ENCODE measurements around the gene MT1X. TPM values are rescaled to one million over a fixed set of nuclear protein-coding genes. Genes with fewer than 3 reads are reported as not detected.

The MT1X gene
- total and polyA plus RNA-seq, 2 of the 13 experiments (the other 11 are each of a cell fraction or from before 2014, with no cell fraction given): 19.7 to 288 TPM

GRCh38 chr16:56639045-56639444 lies 43.2 kb upstream of the MT1X start:
- Histone ChIP-seq H3K27me3 (ENCODE audit: control insufficient read depth in 1 of 2, insufficient read depth in 2 of 2, low read length in 2 of 2) (peaks cover 7 to 66% of the 10 kb centered on the region in 2 experiments; a peak in 4 of 5 replicates), H3K4me3 (replicated peaks in 1 of 3; ENCODE audit: insufficient read depth in 1 of 3, low read depth in 2 of 3, low read length in 3 of 3) (peak overlapping the region in 1 of 3 experiments; percentile 44; a peak in 1 of 6 replicates), H2AFZ (ENCODE audit: low read length) (no peak overlapping the region), H3K4me2 (ENCODE audit: low read depth, low read length) (peak overlapping the region; percentile 66; the same call in 1 of the 2 replicates), H3K4me1 (ENCODE audit: insufficient read depth, low read length) (peaks cover 44% of the 10 kb centered on the region), H4K20me1 (ENCODE audit: insufficient read depth, low read length) (no peaks in the 10 kb centered on the region), H3K36me3 (replicated peaks in 1 of 2; ENCODE audit: control insufficient read depth in 1 of 2, insufficient read depth in 2 of 2, low read length in 2 of 2) (no peaks in the 10 kb centered on the region), H3K27ac (ENCODE audit: extremely low read length, insufficient read depth, low read length) (no peak overlapping the region), H3K9me3 (ENCODE audit: low read length) (no peaks in the 10 kb centered on the region), H3K79me2 (ENCODE audit: insufficient read depth, low read length) (no peaks in the 10 kb centered on the region), H3K9ac (ENCODE audit: insufficient read depth, low read depth, low read length) (no peak overlapping the region)
- no peak for TF ChIP-seq DRAP1 (CRISPR knock-in tag; IDR thresholded peaks at IDR 0.05)
- TF ChIP-seq ZNF558 (CRISPR knock-in tag; IDR thresholded peaks at IDR 0.05; ENCODE audit: borderline replicate concordance): no peak
- no peak for TF ChIP-seq ZNF644 (CRISPR knock-in tag; IDR thresholded peaks at IDR 0.05; ENCODE audit: low read depth)
- TF ChIP-seq POLR2A (IDR thresholded peaks at IDR 0.05; ENCODE audit: insufficient read depth in 1 of 2, low read depth in 2 of 2, low read length in 2 of 2): no peak
- TF ChIP-seq CREM (IDR thresholded peaks at IDR 0.05): no peak
- no peak for TF ChIP-seq CREM (CRISPR knock-in tag; IDR thresholded peaks at IDR 0.05)
- TF ChIP-seq GFI1 (CRISPR knock-in tag; IDR thresholded peaks at IDR 0.05; ENCODE audit: borderline replicate concordance): no peak
- TF ChIP-seq ATF7-NPFF (CRISPR knock-in tag; IDR thresholded peaks at IDR 0.05; ENCODE audit: low read depth): no peak
- TF ChIP-seq ZFP36 (IDR thresholded peaks at IDR 0.05; ENCODE audit: borderline replicate concordance, low read depth, low read length, partially characterized antibody): no peak
- no peak for TF ChIP-seq IRF9 (CRISPR knock-in tag; IDR thresholded peaks at IDR 0.05; ENCODE audit: borderline replicate concordance)
- TF ChIP-seq HOXD1 (CRISPR knock-in tag; IDR thresholded peaks at IDR 0.05): no peak
- TF ChIP-seq POGZ (CRISPR knock-in tag; IDR thresholded peaks at IDR 0.05): no peak
- no peak for TF ChIP-seq SMYD3 (CRISPR knock-in tag; IDR thresholded peaks at IDR 0.05)
- TF ChIP-seq IRX3 (CRISPR knock-in tag; IDR thresholded peaks at IDR 0.05; ENCODE audit: borderline replicate concordance, low read depth): no peak
- TF ChIP-seq NONO (IDR thresholded peaks at IDR 0.05): no peak
- TF ChIP-seq NONO (CRISPR knock-in tag; conservative IDR thresholded peaks at IDR 0.05): no peak
- no peak for TF ChIP-seq SP2 (CRISPR knock-in tag; IDR thresholded peaks at IDR 0.05)
- no peak for TF ChIP-seq ZNF746 (CRISPR knock-in tag; IDR thresholded peaks at IDR 0.05)
- no peak for TF ChIP-seq SALL1 (CRISPR knock-in tag; IDR thresholded peaks at IDR 0.05)
- in situ Hi-C loops (cut with HindIII; ENCODE audit: extremely low pct_ligation_motif_present, low pct_unique_long_range_greater_than_20kb): no loop called here
- DNase-seq (ENCODE audit: low spot score) (no peak), ATAC-seq (no peak), FAIRE-seq (no peak)
- ChIA-PET POLR2A (interaction anchor here (1.4 kb wide), 1 partner anchor 43 kb away, joined by 3 read pairs; the partner anchor contains the start of gene MT1X), CTCF (ENCODE audit: low intra/inter-chr PET ratio, low total read pairs) (no interaction called here)
- no TSS peak for BruUV-seq (replicated peaks)
- intact Hi-C loops (cut with micrococcal nuclease; ENCODE audit: unreplicated experiment): no loop called here
- WGBS (ENCODE audit: low lambda C conversion rate): 0% methylated on average over 1 of the region's 1 CpG

Data from HepG2 (cell line).